GM12801 (cell line): ENCODE data around the gene SLC25A14.

Experiments used
- CTCF ChIP-seq: IDR thresholded peaks from one replicate; pipeline ENCODE4 v1.5.1; 2011; ENCODE audit warnings: control low read depth; ENCODE audit not compliant: insufficient read length; ENCODE audit errors: extremely low read depth

The SLC25A14 gene

GRCh38 chrX:130301405-130301804, 38.3 kb upstream of the SLC25A14 start:
- no peak for TF ChIP-seq CTCF

DNA sequence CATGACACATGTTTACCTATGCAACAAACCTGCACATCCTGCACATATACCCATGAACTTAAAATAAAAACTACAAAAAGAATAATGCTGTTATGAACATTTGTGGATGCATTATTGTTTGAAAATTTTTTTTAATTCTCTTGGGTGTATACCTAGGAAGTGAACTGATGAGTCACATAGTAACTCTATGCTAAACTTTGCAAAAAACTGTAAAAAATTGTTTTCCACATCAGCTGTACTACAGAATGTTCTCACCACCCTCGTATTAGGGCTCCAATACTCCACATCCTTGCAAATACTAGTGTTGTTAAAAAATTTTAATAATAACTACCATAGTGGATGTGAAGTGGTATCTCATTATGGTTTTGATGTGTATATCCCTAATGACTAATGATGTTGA, 37.7 kb upstream of the SLC25A14 start:
- TF ChIP-seq CTCF = no peak

DNA sequence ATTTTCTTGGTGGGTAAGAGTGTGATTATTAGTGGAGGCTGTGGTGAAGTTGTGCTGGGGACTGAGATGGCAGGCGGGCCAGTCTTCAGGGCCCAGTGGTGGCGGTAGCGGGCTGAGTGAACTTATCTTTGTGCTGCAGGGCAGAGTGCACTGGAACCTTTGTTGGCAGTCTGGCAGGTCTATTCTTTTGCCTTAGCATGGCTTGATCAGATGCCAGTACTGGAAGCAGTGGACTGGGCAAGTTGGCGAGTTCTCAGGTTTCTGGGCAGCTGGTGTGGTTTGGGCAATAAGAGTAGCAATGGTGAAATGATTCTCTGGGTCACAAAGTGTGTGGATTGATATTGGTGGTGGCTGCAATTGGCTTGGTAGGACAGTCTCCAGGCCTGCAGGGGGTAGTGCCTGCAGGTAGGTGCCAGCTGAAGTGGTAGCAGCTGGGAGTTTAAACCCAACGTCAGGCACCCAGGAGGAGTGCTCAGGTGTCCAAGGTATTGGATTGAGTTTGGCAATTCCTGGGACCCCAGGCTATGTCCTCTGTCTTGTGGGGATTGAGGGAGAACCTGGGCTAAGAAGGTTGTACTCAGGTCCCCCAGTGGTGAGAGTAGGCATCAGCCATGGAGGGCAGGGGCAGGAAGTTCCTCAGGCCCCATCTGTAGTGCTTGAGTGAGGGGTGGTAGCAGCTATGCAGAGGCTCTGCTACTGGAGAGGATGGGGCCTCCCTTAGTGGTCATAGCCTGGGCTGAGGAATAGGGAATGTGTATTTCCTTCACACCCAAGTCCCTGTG, 34.9 kb upstream of the SLC25A14 start:
- TF ChIP-seq CTCF = no peak

- TF ChIP-seq CTCF = no peak
Measured at GRCh38 chrX:130321550-130321949, 18.2 kb upstream of the SLC25A14 start.

GRCh38 chrX:130330146-130330545, 9.6 kb upstream of the SLC25A14 start:
- TF ChIP-seq CTCF = no peak

GRCh38 chrX:130330706-130331105, 9.0 kb upstream of the SLC25A14 start:
- TF ChIP-seq CTCF = no peak

- no peak for TF ChIP-seq CTCF
Measured at GRCh38 chrX:130336531-130336930, 3.2 kb upstream of the SLC25A14 start.
